Kidney epithelial cell (primary cell): Measurements from ENCODE around the gene HLA-DOA. TPM values are rescaled to one million over a fixed set of nuclear protein-coding genes. Genes with fewer than 3 reads are reported as not detected.

Experiments
- DNase-seq: peaks from one replicate; pipeline ENCODE4 v3.0.0-alpha.2; 2010; ENCODE audit warnings: low read depth
- H3K27me3 ChIP-seq: 2 replicates; pipeline ENCODE4 v1.6.0; 2011; ENCODE audit warnings: low read length; ENCODE audit not compliant: control insufficient read depth, insufficient read depth
- H3K36me3 ChIP-seq: 2 replicates; pipeline ENCODE4 v1.5.1; 2011; ENCODE audit warnings: low read length; ENCODE audit not compliant: control insufficient read depth, insufficient read depth
- H3K4me3 ChIP-seq: 2 replicates; pipeline ENCODE4 v1.5.1; 2011; ENCODE audit warnings: low read depth, mild to moderate bottlenecking, control low read depth, low read length
- total RNA-seq: library from RNA; depleted of rRNA; stranded (reverse); fragments of >200 nt; gene quantifications from 2 replicates; pipeline ENCODE4 v1.2.3, GENCODE V29; 2015
- TF ChIP-seq, protein P1 (sequence below): IDR thresholded peaks from 2 replicates; pipeline ENCODE4 v1.5.1; 2011; ENCODE audit warnings: mild to moderate bottlenecking, moderate library complexity, low read length, control low read depth, inconsistent platforms; ENCODE audit not compliant: insufficient read depth, poor library complexity, severe bottlenecking

Gene HLA-DOA
- 0.71 and 1.6 TPM in 2 replicates for total RNA-seq

DNA sequence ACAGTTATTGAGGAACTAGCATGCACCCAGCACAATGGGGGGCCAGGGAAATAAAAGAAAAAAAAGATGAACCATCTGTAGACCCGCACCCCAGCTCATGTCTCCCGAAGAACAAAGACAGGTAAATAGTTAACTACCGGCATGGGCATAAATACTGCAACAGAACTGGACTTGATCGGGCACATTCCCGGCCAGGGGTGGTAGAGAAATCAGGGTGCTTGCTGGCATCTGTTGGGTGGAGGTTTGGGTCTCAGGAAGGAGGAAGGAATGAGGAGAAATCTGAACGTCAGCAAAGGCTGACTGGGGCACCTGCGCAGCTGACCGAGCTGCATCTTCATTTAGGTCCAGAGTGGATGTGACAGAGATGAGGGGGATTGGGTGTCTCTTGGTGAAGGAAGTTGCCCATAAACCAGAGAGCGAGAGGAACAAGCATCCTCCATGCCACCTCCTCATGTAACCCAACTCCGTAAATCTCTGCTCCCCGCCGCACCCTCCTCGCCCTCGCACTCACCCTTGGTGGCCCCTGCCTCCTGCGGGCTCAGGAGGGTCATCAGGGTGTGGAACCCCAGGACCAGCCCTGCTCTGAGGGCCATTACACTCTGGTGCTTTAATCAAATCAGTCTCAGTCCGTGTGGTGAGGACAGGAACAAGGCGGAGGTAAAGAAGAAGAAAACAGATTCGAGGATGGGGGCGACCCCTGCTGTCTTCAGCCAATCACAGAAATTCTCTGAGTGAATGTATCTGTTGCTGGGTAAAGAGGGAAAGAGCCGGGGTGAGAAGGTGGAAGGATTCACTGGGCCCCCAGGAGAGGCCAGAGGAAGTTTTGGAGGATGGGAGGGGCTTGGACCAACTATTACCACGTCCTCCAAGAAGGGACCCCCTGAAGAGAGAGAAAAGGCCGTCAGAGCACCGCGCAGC is at the start of gene HLA-DOA:
HLA-DOA (minus strand) TSS at position 648 of the 918 bp plus-strand sequence.
- Histone ChIP-seq H3K36me3 (no peaks in the 10 kb centered on the region), H3K27me3 (peaks cover 34% of the 10 kb centered on the region), H3K4me3 (no peak within 1 kb of the TSS)
- TF ChIP-seq, protein P1, sequence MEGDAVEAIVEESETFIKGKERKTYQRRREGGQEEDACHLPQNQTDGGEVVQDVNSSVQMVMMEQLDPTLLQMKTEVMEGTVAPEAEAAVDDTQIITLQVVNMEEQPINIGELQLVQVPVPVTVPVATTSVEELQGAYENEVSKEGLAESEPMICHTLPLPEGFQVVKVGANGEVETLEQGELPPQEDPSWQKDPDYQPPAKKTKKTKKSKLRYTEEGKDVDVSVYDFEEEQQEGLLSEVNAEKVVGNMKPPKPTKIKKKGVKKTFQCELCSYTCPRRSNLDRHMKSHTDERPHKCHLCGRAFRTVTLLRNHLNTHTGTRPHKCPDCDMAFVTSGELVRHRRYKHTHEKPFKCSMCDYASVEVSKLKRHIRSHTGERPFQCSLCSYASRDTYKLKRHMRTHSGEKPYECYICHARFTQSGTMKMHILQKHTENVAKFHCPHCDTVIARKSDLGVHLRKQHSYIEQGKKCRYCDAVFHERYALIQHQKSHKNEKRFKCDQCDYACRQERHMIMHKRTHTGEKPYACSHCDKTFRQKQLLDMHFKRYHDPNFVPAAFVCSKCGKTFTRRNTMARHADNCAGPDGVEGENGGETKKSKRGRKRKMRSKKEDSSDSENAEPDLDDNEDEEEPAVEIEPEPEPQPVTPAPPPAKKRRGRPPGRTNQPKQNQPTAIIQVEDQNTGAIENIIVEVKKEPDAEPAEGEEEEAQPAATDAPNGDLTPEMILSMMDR, result no peak
- no peak for DNase-seq

DNA sequence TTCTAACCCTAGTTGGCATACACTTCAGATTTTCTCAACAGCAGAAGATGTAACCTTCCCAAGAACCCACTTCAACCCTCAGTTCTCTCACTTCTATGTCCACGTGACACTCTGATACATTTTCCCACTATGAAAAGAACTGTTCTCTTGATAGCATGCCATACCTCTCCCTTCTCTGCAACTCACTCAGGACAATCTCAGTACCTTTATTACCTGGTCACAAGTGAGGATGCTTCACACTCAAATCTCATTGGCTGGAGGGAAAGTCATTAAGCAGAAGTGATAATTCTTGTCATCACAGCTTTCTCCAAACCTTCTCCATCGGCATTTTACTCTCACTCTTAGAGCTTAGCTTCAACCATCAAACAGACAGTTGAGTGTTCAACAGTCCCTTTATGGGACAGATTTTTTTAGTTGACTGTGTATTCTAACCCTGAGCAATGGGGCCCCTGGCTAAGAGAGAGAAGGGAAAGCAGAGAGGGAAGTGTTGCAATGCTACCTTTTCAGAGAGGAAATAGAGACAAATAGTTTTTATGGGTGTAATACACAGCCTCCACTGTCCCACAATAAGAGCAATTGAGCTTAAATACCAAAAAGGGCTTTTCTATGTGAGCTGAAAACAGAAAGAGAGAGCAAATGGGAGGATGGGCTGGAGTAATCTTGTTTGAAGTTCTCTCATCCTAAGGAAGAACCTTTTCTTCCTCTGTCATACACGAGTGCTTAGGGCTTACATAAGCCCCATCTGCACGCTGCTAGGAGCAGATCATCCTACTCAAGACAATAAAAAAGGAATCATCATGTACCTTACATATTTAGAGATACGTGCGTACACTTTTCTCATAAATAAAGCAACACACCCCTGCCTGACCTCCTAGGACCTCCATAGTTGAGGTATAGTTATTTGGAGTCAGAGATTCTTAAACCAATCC is 48.1 kb upstream of the HLA-DOA start:
- Histone ChIP-seq H3K4me3 (no peak overlapping the region), H3K27me3 (peaks cover 2% of the 10 kb centered on the region), H3K36me3 (no peaks in the 10 kb centered on the region)
- TF ChIP-seq, protein P1, result no peak
- no peak for DNase-seq

DNA sequence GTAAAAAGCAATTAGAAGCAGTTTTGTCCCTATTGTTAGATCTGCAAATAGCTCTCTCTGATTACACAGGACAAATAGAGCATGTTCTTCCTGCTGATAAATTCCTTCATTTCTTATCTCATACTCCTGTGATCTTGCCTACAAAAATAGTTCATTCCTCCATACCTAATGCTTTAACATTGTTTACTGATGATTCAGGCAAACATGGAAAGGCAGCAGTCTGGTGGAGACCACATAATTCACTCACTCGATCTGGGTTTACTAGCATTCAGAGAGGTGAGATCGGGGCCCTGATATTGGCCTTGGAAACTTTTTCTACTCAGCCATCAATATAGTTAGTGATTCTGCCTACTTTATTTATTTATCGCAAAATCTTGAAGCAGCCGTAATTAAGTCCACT is 43.8 kb upstream of the HLA-DOA start:
- Histone ChIP-seq H3K36me3 (no peaks in the 10 kb centered on the region), H3K4me3 (no peak overlapping the region), H3K27me3 (peaks cover 6% of the 10 kb centered on the region)
- no peak for DNase-seq
- TF ChIP-seq, protein P1, result no peak

DNA sequence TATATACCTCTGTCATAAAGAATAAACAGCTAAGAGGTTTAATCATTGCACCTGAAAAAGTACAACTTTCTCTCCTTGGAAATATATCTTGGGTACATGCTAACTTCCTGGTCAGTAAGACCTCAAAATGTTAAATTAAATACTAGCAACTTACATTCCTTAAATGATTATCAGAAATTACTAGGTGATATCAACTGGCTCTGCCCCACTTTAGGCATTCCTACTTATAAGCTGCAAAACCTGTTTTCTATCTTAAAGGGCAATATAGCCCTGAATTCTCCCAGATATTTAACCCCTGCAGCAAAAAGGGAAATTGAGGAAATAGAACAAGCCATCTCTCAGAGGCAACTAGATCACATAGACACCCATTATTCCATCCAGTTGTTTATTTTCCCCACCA is 43.2 kb upstream of the HLA-DOA start:
- no peaks in the 10 kb centered on the region for H3K36me3 ChIP-seq
- H3K4me3 ChIP-seq, result no peak overlapping the region
- peaks cover 6% of the 10 kb centered on the region for H3K27me3 ChIP-seq
- DNase-seq, result no peak
- TF ChIP-seq, protein P1, result no peak

DNA sequence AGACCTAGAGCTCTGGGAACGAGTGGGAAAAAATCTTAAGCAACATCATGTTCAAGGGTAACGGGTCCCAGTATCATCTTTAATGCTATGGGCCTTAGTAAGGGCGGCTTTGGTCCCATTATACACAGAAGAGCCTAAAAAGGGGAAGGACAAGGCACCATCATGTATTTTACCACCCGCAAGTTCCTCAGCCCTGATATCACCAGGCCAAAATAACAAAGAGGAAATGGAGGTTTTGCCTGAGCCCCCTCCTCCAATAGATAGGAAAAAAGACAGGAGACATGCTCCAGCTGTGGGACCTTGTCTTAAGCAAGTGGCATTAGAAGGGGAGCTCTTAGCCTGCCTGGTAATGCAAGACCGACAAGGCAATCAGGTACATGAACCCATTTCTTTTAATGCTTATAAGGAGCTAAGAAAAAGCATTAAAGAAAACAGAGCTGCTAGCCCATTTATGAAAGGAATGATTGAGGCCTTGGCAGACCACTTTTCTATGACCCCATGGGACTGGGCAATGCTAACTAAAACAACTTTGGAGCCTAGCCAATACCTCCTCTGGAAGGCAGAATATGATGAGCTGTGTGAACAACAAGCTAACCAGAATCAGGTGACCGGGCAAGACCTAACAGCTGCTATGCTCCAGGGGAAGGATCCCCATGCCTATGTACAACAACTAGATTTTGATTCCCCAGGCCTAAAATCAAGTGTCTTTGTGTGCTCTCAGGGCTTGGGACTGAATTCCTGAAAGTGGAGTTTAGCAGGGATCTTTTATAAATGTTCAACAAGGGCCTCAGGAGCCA is 40.8 kb upstream of the HLA-DOA start:
- H3K4me3 ChIP-seq, result no peak overlapping the region
- H3K27me3 ChIP-seq, result peaks cover 4% of the 10 kb centered on the region
- H3K36me3 ChIP-seq, result no peaks in the 10 kb centered on the region
- no peak for DNase-seq
- TF ChIP-seq, protein P1, result no peak
